BJ (cell line): ENCODE measurements around the gene AOAH. TPM values are rescaled to one million over a fixed set of nuclear protein-coding genes. Genes with fewer than 3 reads are reported as not detected.

Source experiments
- CTCF ChIA-PET: fragments of 350-600 bp; formaldehyde crosslinking; extraction: SDS; loops from one replicate; lab custom pipeline; 2021; ENCODE audit warnings: antibody characterized with exemption, inconsistent platforms; lab: Yijun Ruan, JAX
- POLR2A ChIA-PET: fragments of 300-600 bp; sonication (Branson Sonifier 250); formaldehyde crosslinking; extraction: SDS; loops from one replicate; lab custom pipeline; 2021; ENCODE audit warnings: antibody characterized with exemption; lab: Charles Lee
- DNase-seq: peaks from one replicate; pipeline ENCODE4 v3.0.0-alpha.2; 2011; ENCODE audit warnings: low read depth
- H3K27me3 ChIP-seq: 2 replicates; pipeline ENCODE4 v1.6.0; 2011; ENCODE audit warnings: low read length; ENCODE audit not compliant: control insufficient read depth, insufficient read depth
- H3K36me3 ChIP-seq: 2 replicates; pipeline ENCODE4 v1.5.1; 2011; ENCODE audit warnings: low read length; ENCODE audit not compliant: control insufficient read depth, insufficient read depth
- H3K4me3 ChIP-seq: 2 replicates; pipeline ENCODE4 v1.5.1; 2011; ENCODE audit warnings: low read depth, mild to moderate bottlenecking, control low read depth, low read length
- polyA plus RNA-seq: library from polyadenylated mRNA; depleted of rRNA; stranded (reverse); fragments of >200 nt; gene quantifications from 2 replicates; pipeline ENCODE4 v1.2.3, GENCODE V29; 2011
- TF ChIP-seq, protein P1 (sequence below): IDR thresholded peaks from 2 replicates; pipeline ENCODE4 v1.5.1; 2011; ENCODE audit warnings: low read depth, mild to moderate bottlenecking, control low read depth, inconsistent platforms, low read length, moderate library complexity; ENCODE audit not compliant: insufficient read depth

AOAH gene
- polyA plus RNA-seq, 1 experiment: not detected

DNA sequence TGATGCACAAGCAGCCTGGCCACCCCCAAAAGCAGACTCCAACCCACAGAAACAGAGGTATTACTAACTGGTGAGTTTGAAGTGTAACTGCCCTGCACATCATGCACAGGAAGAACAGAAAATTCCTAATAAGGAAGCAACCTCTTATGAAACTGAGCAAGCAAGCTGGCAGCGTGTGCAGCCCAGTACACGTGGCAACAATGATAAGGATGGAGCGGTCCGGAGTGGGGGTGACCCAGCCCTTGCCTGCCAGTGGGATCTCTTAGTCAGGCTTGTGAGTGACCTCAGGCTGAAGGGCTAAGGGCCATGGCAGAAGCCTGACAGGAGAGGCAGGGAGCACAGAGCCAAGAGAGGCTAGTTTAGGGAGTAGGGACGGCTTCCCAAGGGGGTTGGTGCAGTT is 22.1 kb upstream of the AOAH start:
- Histone ChIP-seq H3K36me3 (no peaks in the 10 kb centered on the region), H3K4me3 (no peak overlapping the region), H3K27me3 (no peaks in the 10 kb centered on the region)
- TF ChIP-seq, protein P1, sequence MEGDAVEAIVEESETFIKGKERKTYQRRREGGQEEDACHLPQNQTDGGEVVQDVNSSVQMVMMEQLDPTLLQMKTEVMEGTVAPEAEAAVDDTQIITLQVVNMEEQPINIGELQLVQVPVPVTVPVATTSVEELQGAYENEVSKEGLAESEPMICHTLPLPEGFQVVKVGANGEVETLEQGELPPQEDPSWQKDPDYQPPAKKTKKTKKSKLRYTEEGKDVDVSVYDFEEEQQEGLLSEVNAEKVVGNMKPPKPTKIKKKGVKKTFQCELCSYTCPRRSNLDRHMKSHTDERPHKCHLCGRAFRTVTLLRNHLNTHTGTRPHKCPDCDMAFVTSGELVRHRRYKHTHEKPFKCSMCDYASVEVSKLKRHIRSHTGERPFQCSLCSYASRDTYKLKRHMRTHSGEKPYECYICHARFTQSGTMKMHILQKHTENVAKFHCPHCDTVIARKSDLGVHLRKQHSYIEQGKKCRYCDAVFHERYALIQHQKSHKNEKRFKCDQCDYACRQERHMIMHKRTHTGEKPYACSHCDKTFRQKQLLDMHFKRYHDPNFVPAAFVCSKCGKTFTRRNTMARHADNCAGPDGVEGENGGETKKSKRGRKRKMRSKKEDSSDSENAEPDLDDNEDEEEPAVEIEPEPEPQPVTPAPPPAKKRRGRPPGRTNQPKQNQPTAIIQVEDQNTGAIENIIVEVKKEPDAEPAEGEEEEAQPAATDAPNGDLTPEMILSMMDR: no peak
- POLR2A ChIA-PET: no interaction called here
- DNase-seq: no peak
- CTCF ChIA-PET: no interaction called here

DNA sequence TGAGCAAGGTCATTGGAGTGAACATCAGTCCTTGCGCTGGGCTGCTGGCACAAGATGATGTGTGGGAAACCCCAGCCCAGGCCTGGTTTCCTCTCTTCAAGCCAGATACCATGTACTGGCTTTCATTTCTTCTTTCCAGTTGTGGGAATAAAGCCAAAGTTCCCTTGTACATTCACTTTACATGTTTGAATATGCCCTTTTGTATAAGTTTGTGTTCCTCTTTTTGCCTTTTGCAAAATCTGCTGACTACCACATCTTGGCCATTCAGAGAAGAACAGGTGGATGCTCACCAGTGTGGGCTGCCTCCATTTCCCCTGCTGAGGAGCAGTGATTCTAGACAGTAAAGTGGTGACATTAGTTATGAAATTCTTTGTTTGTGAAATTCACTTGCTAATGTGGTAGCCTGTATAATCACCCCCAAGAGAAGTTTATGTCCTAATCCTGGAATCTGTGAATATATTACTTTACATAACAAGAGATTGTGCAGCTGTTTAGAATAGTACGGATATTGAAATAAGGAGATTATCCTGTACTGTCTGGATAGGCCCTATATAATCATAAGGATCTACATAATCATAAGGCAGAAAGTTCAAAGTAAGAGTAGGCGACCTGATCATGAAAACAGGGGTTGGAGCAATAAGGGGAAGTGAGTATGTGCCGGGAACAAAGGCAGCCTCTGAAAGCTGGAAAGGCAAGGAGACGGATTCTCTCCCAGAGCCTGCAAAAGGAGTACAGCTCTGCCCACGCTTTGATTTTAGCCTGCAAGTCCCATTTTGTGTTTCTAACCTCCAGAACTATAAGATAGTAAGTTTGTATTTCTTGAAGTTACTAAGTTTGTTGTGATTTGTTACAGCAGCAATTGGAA is 18.8 kb upstream of the AOAH start:
- H3K27me3 ChIP-seq: no peaks in the 10 kb centered on the region
- TF ChIP-seq, protein P1: no peak
- ChIA-PET CTCF (no interaction called here), POLR2A (no interaction called here)
- DNase-seq: no peak
- H3K4me3 ChIP-seq: no peak overlapping the region
- H3K36me3 ChIP-seq: no peaks in the 10 kb centered on the region

DNA sequence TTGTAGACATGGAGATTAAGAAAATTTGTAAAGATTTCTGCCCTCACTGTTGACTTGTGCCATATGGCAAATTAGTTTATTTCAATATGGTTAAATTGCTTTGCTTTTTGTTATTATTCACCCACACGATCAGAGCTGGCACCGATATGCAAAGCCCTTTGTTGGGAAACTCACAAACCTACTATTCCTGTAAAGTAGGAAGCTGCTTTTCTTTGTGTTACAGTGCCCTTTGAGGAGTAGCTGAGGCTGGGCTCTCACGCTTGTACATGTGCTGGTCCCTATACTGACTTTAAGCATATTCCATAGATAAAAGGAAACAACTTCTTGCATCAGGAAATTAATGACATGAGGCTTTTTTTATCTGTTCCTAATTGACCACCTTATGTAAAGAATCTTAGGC is 17.6 kb upstream of the AOAH start:
- Histone ChIP-seq H3K4me3 (no peak overlapping the region), H3K36me3 (no peaks in the 10 kb centered on the region), H3K27me3 (no peaks in the 10 kb centered on the region)
- ChIA-PET CTCF (interaction anchor here (0.6 kb wide), 1 partner anchor 47 kb away, joined by 3 read pairs; no protein-coding TSS in a partner anchor), POLR2A (no interaction called here)
- TF ChIP-seq, protein P1: no peak
- no peak for DNase-seq

DNA sequence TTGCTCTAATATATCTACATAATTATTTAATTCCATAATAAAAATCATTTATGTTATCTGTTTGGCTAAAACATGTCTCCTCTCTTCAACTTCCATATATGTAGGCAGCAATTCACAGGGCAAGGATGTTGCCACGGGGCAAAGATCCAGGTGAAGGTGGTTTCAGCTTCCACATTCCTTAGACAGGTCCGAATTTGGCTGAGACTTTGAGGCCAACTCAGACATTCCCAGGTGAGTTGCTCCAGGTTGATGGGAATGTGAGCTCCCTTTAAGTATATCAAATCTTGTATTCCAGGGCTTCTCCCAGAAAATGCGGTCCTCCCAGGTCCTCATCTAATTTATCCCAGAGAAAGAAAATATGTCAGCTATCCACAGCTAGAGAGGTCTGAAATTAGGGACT is 15.1 kb upstream of the AOAH start:
- ChIA-PET CTCF (no interaction called here), POLR2A (no interaction called here)
- Histone ChIP-seq H3K27me3 (no peaks in the 10 kb centered on the region), H3K36me3 (no peaks in the 10 kb centered on the region), H3K4me3 (no peak overlapping the region)
- TF ChIP-seq, protein P1: no peak
- no peak for DNase-seq

DNA sequence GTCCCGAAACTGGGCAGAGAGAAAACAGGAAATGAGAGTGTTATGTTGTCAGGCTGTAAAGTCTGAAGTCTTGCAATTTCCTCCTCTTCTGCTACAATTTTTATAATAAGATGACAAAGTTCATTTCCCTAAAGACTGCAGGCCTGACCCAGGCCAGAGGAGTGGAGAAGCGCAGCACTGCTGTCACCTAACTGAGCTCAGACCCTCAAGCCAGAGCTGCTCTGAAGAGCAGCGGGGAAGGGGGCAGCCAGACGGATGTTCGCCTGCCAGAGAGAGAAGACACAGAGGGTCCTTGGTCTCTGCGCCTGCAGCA is 12.6 kb upstream of the AOAH start:
- POLR2A ChIA-PET: no interaction called here

More for the DNA sequence above, 12.6 kb upstream of the AOAH start:
- no peaks in the 10 kb centered on the region for H3K27me3 ChIP-seq
- CTCF ChIA-PET: no interaction called here
- no peak for DNase-seq
- TF ChIP-seq, protein P1: no peak
- no peaks in the 10 kb centered on the region for H3K36me3 ChIP-seq
- no peak overlapping the region for H3K4me3 ChIP-seq
